GM18909 (cell line): Measurements from ENCODE around the gene SINHCAF.
A peak's percentile ranks its signal among the peaks of the same experiment; 100 is the strongest.
"Not testable (repeated sequence)": the region's sequence is repeated elsewhere in the genome, so short reads cannot be mapped to it uniquely, and the experiment has no call there.

Experiments
- ATAC-seq: cut with Tn5 transposase; IDR thresholded peaks from one replicate; pipeline ENCODE4 v1.9.1; 2021; ENCODE audit warnings: mild to moderate bottlenecking; ENCODE audit not compliant: unreplicated experiment, poor library complexity

Gene SINHCAF, protein sequence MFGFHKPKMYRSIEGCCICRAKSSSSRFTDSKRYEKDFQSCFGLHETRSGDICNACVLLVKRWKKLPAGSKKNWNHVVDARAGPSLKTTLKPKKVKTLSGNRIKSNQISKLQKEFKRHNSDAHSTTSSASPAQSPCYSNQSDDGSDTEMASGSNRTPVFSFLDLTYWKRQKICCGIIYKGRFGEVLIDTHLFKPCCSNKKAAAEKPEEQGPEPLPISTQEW

GRCh38 chr12:31325877-31326631, at the start of gene SINHCAF:
SINHCAF (minus strand) TSS chr12:31326150; CDS start chr12:31298204, 27,946 bp downstream.
- peak; percentile 56 for ATAC-seq

- not testable (repeated sequence) for ATAC-seq
Observed at GRCh38 chr12:31375422-31375821, 49.5 kb upstream of the SINHCAF start.

GRCh38 chr12:31371256-31371620, 45.3 kb upstream of the SINHCAF start:
- ATAC-seq, result no peak

DNA sequence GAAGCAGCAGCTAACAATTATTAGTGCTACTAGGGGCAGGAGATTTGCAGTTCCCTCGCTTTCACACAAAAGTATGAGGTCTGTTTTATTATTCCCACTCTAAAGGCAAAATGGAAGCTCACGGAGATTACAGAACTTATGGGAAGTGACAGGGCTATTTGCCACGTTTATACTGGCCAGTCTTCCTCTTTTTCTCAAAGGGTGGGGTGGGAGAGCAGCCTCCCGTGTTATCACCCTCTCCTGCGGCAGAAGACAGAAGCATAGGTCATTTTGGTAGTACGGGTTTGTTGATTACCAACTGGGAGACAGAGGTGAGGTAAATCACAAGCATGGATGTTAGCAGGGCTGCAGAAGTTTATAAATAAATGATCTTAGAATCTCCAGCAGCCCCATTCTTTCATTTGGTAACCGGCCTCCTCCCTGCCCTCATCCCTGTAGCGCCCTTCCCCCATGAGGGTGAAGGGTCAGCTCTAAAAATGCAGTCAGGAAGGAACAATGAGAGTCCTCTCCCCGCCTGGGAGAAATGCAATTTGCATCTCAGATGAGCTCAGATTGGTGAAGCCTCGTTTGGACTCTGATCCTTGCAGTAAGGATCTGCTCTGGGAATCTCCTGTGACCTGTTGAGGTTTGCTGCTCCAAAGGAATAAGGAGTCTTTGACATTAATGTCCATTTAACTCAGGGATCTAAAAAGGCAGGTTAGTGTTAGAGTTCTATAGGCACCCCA, 44.7 kb upstream of the SINHCAF start:
- no peak for ATAC-seq

GRCh38 chr12:31369712-31370521, 44.0 kb upstream of the SINHCAF start:
- no peak for ATAC-seq

- ATAC-seq, result no peak
Observed at GRCh38 chr12:31368666-31369361, 42.9 kb upstream of the SINHCAF start.

GRCh38 chr12:31366104-31366621, 40.2 kb upstream of the SINHCAF start:
- no peak for ATAC-seq

DNA sequence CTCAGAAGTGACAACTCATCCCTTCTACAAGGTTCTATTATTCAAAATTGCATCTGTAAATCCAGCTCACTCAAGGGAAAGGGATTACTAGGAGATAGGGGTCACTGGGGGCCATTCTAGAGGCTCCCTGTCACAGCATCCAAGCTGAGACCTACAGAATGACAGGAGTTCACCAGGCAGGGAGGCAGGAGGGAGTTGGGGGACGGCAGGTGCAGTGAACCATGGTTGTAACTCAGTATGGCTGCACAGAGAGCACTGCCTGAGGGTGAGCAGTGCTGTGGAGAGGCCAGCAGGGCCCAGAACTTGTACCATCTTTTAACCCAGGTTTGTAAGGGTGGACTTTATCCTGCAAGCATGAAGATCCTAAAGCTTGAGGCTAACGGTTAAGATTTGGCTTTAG, 37.9 kb upstream of the SINHCAF start:
- no peak for ATAC-seq

DNA sequence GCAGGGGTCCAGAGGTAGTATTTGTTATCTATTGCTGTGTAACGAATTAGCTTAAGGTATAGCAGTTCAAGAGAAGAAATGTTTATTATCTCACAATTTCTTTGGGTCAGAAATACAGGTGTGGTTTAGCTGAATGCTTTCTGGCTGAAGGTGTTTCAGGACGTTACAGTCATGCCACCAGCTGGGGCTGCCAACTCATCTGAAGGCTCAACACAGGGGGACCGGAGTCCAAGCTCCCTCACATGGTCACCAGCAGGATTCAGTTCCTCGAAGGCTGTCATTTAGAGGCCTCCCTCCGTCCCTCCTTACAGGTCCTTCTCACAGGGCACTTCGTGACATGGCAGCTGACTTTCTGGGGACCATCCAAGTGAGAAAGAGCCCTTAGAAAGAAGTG, 37.5 kb upstream of the SINHCAF start:
- peak; percentile 19 for ATAC-seq

GRCh38 chr12:31362759-31363415, 36.9 kb upstream of the SINHCAF start:
- ATAC-seq, result peak; percentile 79

DNA sequence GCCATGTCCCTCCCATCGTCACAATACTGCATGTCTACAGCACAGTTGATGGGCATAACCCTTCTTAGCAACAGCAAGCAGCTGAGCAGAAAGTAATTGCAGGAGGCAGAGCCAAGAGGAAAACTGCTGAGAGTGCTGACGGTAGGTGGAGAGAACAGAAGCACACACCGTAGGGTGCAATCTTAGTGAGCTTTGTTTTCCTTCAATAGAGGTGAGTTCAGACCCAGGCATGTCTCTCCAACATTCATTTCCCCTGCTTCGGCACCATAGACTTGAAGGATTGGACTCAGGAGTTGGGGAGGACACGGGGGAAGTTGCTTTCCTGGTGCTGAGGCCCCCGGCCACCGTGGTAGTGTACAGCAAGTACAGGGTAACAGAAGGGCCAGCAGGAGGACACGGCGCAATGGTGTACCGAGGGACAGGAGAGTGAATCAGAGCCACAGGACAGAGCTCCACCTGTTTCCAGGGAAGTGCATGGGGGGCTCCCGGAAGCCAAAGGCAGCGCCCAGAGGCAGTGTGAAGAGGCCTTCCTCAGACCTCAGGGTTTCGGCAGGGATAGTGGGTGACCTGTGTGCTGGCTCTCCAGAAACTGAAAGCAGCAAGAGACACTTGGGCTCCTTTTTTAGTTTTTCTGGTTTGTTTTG, 36.3 kb upstream of the SINHCAF start:
- ATAC-seq, result peak; percentile 55

DNA sequence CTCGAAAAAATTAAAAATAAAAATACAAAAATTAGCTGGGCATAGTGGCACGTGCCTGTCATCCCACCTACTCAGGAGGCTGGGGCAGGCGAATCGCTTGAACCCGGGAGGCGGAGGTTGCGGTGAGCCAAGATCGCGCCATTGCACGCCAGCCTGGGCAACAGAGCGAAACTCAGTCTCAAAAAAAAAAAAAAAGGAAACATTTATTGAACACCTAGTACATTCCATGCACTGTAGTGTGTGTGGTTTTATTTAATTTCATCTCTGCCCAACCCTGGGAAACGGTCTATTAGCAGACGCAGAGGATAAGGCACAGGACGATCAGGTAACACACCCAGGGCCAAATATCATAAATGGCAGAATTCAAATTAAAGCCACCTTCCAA, 35.8 kb upstream of the SINHCAF start:
- ATAC-seq, result no peak

- no peak for ATAC-seq
Observed at GRCh38 chr12:31355747-31356107, 29.8 kb upstream of the SINHCAF start.

- no peak for ATAC-seq
Observed at GRCh38 chr12:31353750-31354708, 28.1 kb upstream of the SINHCAF start.

DNA sequence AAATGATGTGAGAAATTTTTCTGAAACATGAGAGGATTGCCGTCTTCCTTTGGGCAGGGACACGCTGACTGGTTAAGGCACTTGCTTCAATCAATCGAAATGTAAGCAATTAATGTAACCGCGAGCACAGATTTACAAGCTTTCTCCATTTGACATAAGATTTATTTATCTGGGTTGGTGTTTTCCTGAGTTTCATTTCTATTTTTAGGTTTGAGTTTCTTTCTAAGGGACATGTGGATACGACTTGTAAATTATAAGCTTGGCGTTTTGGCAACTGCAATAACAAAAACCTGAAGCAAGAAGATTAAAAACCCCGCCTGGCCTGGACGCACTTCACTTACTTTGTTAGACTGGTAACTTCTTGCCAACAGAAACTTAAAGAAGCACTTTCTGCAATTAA, 20.3 kb upstream of the SINHCAF start:
- no peak for ATAC-seq

DNA sequence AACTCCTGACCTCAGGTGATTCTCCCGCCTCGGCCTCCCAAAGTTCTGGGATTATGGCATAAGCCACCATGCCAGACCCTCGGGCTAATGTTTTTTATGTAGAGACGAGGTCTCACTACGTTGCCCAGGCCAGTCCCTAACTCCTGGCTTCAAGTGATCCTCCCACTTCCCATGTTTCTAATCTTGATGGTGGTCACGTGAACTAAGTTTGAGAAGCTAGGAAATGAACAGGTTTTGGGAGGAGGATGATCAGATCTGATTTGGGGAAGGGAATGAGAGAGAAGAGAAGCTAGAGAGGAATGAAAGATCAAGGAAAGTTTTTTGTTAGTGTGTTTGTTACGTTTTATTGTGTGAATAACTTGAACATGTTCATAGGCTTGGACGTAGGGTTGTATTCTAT, 17.2 kb upstream of the SINHCAF start:
- no peak for ATAC-seq

GRCh38 chr12:31342286-31342685, 16.3 kb upstream of the SINHCAF start:
- no peak for ATAC-seq
